ENCODE data around the gene PDE4C. TPM values are rescaled to one million over a fixed set of nuclear protein-coding genes. Genes with fewer than 3 reads are reported as not detected.

The PDE4C gene
- total RNA-seq, 1 donor from 2014 or later: 1.4 TPM

DNA sequence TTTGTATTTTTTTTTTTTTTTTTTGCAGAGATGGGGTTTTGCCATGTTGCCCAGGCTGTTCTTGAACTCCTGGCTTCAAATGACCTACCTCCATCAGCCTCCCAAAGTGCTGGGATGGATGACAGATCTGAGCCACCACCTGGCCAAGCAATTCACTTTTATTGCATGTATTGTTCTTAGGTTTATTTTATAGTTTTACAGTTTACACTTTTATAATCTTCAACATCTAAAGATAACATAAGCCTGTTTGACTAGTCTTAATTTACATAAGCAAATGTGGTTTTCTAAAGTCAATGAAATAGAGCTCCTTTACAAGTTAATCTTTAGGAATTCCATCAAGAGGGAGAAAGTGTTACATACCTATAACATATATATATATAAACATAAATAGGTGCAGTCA lies 42.7 kb downstream of the PDE4C start:
- no peaks in the 10 kb centered on the region for H3K36me3 Mint-ChIP-seq
- peaks cover 4% of the 10 kb centered on the region for H3K27me3 Mint-ChIP-seq (ENCODE audit: low read depth)
- no peaks in the 10 kb centered on the region for H3K9me3 Mint-ChIP-seq
- TF ChIP-seq, protein P1, sequence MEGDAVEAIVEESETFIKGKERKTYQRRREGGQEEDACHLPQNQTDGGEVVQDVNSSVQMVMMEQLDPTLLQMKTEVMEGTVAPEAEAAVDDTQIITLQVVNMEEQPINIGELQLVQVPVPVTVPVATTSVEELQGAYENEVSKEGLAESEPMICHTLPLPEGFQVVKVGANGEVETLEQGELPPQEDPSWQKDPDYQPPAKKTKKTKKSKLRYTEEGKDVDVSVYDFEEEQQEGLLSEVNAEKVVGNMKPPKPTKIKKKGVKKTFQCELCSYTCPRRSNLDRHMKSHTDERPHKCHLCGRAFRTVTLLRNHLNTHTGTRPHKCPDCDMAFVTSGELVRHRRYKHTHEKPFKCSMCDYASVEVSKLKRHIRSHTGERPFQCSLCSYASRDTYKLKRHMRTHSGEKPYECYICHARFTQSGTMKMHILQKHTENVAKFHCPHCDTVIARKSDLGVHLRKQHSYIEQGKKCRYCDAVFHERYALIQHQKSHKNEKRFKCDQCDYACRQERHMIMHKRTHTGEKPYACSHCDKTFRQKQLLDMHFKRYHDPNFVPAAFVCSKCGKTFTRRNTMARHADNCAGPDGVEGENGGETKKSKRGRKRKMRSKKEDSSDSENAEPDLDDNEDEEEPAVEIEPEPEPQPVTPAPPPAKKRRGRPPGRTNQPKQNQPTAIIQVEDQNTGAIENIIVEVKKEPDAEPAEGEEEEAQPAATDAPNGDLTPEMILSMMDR (IDR thresholded peaks at IDR 0.05; ENCODE audit: unreplicated experiment): no peak
- no peaks in the 10 kb centered on the region for H3K4me1 Mint-ChIP-seq
- no peak for DNase-seq (ENCODE audit: low spot score in 2 of 2, unreplicated experiment in 2 of 2)
- H3K27ac Mint-ChIP-seq: no peak overlapping the region
- no peak overlapping the region for H3K4me3 Mint-ChIP-seq

DNA sequence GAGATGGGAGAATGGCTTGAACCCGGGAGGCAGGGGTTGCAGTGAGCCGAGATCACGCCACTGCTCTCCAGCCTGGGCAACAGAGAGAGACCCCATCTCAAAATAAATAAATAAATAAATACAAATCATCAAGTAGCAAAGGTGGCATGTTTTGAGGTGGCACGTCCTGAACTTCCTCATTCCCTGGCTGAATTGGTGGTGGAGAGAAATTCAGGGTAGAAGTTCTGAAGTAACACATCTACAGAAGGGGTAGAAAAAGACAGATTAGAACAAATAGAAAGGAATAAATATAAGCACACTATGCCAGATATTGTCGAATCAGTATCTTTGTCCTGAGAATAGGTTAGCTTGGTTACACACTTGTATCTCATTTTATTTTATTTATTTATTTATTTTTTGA lies 46.3 kb downstream of the PDE4C start:
- Mint-ChIP-seq H3K27me3 (ENCODE audit: low read depth) (peaks cover 32% of the 10 kb centered on the region), H3K4me3 (no peak overlapping the region), H3K27ac (no peak overlapping the region), H3K4me1 (no peaks in the 10 kb centered on the region), H3K36me3 (no peaks in the 10 kb centered on the region), H3K9me3 (no peaks in the 10 kb centered on the region)
- DNase-seq (ENCODE audit: low spot score in 2 of 2, unreplicated experiment in 2 of 2): no peak
- TF ChIP-seq, protein P1 (IDR thresholded peaks at IDR 0.05; ENCODE audit: unreplicated experiment): no peak

DNA sequence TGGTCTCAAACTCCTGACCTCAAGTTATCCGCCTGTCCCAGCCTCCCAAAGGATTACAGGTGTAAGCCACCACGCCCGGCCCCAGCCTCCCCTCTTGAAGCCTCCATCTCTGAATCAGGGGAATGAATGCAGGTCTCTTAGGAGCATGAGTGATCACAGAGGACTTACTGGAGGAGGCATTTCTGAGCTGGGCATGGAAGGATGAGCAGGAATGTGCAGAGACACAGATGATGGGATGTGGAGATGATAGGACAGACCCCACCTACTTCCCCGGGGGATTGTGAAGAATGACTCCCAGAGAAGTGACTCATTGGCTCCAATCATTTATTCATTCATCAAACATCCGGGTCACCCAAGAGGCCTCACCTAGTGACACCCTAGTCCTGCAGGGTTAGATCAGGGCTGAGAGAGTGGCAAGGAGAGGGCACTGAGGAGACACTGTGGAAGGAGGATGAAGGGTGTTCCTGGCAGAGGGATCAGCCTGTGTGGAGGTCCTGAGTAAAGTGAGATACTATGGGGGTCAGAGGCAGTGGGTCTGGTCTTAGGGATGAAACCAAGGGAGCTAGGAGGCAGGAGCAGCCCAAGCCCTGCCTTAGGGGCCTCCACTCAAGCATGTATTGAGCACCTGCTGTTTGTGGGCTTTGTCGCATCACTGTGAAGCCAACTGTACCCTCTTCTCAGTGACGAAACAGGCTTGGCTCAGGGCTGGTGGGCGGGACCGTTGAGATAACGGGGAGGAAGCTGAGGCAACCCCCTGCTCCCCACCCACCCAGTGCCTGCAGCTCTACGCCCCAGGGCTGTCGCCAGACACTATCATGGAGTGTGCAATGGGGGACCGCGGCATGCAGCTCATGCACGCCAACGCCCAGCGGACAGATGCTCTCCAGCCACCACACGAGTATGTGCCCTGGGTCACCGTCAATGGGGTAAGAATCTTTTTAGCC lies 49.6 kb downstream of the PDE4C start:
- Mint-ChIP-seq H3K27me3 (ENCODE audit: low read depth) (peaks cover 48% of the 10 kb centered on the region), H3K4me1 (peaks cover 11% of the 10 kb centered on the region), H3K36me3 (peaks cover 5% of the 10 kb centered on the region), H3K4me3 (no peak overlapping the region), H3K27ac (no peak overlapping the region), H3K9me3 (no peaks in the 10 kb centered on the region)
- DNase-seq (ENCODE audit: low spot score in 2 of 2, unreplicated experiment in 2 of 2): no peak
- TF ChIP-seq, protein P1 (IDR thresholded peaks at IDR 0.05; ENCODE audit: unreplicated experiment): no peak

DNA sequence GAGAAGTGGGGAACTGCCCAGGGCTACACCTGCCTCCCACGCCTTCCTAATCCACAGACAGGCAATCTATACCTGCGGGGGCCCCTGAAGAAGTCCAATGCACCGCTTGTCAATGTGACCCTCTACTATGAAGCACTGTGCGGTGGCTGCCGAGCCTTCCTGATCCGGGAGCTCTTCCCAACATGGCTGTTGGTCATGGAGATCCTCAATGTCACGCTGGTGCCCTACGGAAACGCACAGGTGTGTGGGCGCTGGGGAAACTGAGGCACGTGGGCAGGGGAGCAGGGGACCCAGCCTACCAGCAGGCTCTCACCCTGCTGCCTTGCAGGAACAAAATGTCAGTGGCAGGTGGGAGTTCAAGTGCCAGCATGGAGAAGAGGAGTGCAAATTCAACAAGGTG lies 51.3 kb downstream of the PDE4C start:
- H3K27ac Mint-ChIP-seq: no peak overlapping the region
- H3K27me3 Mint-ChIP-seq (ENCODE audit: low read depth): peaks cover 48% of the 10 kb centered on the region
- H3K4me1 Mint-ChIP-seq: peaks cover 11% of the 10 kb centered on the region

More for the DNA sequence above, 51.3 kb downstream of the PDE4C start:
- no peak for DNase-seq (ENCODE audit: low spot score in 2 of 2, unreplicated experiment in 2 of 2)
- Mint-ChIP-seq H3K36me3 (peaks cover 16% of the 10 kb centered on the region), H3K9me3 (no peaks in the 10 kb centered on the region), H3K4me3 (no peak overlapping the region)
- TF ChIP-seq, protein P1 (IDR thresholded peaks at IDR 0.05; ENCODE audit: unreplicated experiment): no peak

Other genes starting within 250 kb of the PDE4C start
- 2.9 to 4.0 TPM (median 2.9 TPM) in 3 replicates for gene ARRDC2, start 218.3 kb downstream of the PDE4C start, total RNA-seq
- not detected in 3 replicates for gene IL12RB1, start 139.5 kb downstream of the PDE4C start, total RNA-seq
- 15.0 to 17.0 TPM (median 16.0 TPM) in 3 replicates for gene MAST3, start 128.7 kb downstream of the PDE4C start, total RNA-seq
- 90.4 to 95.5 TPM (median 94.7 TPM) in 3 replicates for gene PIK3R2, start 73.3 kb downstream of the PDE4C start, total RNA-seq
- 0.32 to 2.0 TPM (median 0.36 TPM) in 3 replicates for gene IFI30, start 52.6 kb downstream of the PDE4C start, total RNA-seq
- gene MPV17L2, start 33.2 kb downstream of the PDE4C start, total RNA-seq: 7.7 to 9.5 TPM (median 8.2 TPM) in 3 replicates
- gene RAB3A, start 22.4 kb downstream of the PDE4C start, total RNA-seq: 5.9 to 6.7 TPM (median 6.4 TPM) in 3 replicates
- 14.8 to 17.1 TPM (median 16.8 TPM) in 3 replicates for gene IQCN, start 48.0 kb upstream of the PDE4C start, total RNA-seq
- gene JUND, start 55.2 kb upstream of the PDE4C start, total RNA-seq: 274 to 284 TPM (median 276 TPM) in 3 replicates
- 112 to 119 TPM (median 114 TPM) in 3 replicates for gene LSM4, start 96.6 kb upstream of the PDE4C start, total RNA-seq
- 22.6 to 24.3 TPM (median 23.2 TPM) in 3 replicates for gene PGPEP1, start 114.2 kb upstream of the PDE4C start, total RNA-seq
- 3.2 to 4.7 TPM (median 3.9 TPM) in 3 replicates for gene GDF15, start 159.7 kb upstream of the PDE4C start, total RNA-seq
- gene LRRC25, start 171.2 kb upstream of the PDE4C start, total RNA-seq: 0.18 to 0.29 TPM in 2 of 3 replicates, not detected in the other
- 120 to 123 TPM (median 121 TPM) in 3 replicates for gene SSBP4, start 193.0 kb upstream of the PDE4C start, total RNA-seq
- gene ISYNA1, start 211.7 kb upstream of the PDE4C start, total RNA-seq: 795 to 833 TPM (median 826 TPM) in 3 replicates

All from mesothelial cell of epicardium (in vitro differentiated cells).